ENCODE data around the gene FAM184A.

DNA sequence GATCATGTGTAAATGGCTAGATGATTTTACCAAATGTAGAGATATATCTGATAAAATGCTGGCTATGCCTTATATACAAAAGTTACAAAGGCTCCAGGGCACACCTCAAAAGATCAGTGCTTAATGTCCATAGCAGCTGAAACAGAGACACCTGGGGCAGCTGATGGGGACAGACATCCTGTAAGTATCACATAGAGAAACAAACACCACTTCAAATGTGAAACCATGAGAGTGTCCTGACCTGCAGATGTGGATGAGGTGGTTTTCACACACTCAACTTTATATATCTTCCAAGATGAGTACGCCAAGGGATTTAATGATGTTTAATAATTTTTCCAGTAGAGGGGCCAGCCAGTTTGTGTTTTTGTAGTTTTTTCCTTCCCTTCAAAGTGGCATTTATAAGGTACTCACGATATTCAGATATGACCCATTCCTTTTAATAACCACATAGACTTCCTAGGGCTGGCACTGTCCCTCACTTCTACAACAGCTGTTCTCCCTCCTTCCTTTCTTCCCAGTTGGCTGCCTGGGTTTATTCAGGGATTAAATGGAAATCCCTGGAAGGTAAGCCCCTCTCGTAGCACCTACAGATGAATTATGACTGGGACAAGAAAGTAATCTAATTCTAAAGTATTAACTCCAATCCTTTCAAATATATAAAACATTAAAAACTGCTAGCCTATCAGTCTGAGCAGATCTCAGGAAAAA, 93.2 kb downstream of the FAM184A start:
- no peak for TF ChIP-seq POLR2AphosphoS5 (IDR thresholded peaks at IDR 0.05; ENCODE audit: low read depth, low read length)
- TF ChIP-seq CTCF (IDR thresholded peaks at IDR 0.05), result no peak
